Measurements from ENCODE around the gene USP49.

Gene USP49

DNA sequence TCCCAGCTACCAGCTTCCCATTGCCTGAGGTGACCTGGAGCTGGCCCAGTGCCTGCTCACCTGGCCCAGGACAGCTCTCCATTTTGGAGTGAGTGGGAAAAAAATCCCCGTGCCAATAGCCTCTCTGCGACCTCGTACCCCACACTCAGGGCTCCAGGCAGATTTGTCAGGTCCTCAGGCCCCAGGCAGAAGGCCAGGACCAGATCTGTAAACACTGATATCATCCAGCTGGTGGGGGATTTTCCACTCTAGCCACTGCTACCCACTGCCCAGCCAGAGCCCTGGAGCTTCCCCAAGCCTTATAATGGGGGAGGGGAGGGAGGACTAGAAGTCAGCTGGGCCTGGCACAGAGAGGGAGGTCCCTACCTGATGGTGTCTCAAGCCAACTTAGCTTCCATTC, 146.6 kb downstream of the USP49 start:
- DNase-seq, result no peak

DNA sequence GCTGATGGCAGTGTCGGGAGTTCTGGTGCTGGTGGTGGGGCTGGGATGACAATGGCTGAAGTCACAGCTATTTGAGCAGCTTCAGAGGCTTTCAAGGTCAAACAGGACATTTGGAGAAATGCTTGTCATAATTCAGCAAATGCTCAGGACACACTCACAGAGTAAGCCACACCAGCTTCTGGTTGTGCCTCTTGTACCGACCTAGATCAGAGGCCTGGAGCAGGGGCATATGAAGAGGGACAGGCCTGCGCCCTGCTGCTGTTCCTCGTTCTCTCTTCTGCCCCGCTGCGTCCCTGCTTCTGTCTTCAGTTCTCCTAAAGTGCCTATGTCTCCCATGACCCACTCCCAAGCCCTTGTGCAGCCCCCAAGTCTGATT, 147.1 kb downstream of the USP49 start:
- no peak for DNase-seq

DNA sequence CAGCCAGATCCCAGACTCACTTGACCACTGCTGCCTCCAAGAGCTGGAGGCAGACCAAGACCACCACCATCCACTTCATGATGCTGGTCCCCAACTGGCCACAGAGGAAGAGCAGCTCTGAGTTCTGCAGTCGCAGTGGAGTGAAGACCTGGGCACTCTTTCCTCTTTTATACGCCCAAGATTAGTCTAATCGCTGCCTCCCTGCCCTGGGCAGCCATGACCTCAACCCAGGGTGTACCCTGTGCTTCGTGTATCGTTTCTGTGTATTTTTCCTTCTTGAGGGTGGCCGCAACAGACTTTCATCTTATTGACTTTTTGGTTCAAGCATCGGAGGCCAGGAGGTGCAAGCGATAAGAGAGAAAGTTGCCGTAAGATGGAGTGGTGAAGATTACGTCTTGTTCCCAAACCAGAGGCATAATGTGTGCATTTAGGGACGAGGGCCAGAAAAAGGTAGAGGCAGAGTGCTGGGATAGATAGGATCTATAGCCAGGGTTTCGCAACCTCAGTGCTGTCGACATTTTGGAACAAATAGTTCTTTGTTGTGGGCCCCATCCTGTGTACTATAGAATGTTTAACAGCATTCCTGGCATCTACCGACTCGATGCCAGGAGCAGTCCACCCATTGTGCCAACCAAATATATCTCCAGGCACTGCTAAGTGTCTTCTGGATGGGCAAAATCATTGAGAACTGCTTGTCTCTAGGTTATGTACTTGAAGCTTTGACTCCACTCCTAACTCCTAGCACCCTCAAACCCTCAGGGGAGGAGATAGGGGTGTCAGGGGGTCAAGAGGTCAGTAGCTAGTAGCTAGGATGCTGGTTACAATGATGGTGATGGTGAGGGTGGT, 147.7 kb downstream of the USP49 start, which contains the start of gene PGC:
TSS of gene PGC (minus strand) at position 142 of the 846 bp plus-strand sequence. CDS start at position 79, 63 bp downstream.
- DNase-seq, result no peak

DNA sequence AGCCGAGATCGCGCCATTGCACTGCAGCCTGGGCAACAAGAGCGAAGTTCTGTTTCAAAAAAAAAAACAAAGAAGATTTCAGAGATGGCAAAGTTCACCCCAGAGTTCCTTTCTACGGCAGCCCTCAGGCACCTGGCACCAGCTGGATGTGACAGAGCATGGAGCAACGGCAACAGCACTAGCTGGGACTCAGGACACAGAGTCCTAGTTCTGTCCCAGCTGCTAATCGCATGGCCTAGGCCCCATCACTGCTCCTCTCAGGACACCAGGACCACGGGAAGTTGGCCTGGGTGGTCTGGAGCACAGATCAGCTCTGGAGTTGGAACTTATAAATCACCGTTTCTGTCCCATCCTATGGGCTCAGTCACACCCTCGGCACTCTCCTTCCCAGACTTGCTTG, 149.1 kb downstream of the USP49 start:
- DNase-seq, result no peak

DNA sequence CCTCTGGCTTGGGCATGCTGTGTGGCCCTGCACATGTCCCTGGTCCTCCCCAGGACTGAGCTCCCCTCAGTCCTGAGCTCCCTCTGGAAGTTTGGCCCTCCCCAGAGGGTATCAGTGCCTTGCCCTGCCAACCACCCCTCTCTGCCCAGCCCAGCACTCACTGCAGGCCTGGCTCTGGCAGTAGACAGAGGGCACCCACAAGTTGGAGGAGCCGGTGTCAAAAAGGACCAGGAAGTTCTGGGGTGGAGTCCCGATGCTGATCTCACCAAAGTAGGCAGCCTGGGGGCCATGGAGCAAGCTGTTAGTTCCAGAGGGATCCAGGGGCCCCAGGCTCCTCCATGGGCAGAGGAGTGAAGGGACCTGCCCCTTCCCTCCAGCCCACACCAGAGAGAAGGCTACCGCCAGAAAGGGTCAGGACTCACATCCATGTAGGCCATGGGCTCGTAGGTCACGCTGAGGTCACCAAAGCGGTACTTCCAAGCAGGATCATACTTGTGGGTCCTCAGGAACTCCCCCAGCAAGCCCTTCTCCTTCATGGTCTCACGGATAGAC, 150.9 kb downstream of the USP49 start:
- DNase-seq, result no peak

DNA sequence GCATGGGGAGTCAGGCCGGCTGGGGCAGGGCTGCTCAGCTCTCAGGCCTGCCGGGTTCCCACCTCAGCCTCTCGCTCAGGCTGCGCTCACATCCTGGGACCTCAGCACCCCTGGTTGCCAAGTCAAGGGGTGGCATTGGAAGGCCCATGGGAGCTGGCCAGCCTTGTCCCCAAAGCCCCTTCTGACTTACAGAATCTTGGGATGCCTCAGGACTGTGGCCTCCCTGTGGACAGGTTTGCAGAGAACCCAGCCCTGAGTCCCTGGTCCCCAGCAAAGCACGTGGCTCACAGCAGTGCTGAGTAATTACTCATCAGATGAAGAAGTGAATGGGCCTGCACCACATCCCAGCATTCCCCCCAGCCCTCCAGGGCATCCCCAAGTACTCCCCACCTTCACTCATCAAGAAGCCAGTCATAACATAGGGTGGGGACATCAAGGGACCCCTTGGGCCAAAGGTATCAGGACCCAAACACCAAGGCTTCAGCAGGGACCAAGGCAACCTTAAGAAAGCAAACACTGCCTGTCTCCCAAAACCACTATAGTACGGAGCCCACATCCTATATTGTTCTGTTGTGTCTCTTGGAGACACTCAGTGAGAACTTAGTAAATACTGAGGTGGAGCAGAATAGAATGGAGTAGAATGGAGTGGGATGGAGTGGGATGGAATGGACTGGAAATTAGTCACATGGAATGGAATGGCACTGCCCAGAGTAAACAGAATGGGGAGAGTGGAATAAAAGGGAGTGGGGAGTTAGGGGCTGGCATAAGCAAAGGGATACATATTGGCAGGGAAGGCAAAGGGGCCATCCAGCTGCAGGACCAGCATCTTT, 151.6 kb downstream of the USP49 start:
- DNase-seq, result no peak

DNA sequence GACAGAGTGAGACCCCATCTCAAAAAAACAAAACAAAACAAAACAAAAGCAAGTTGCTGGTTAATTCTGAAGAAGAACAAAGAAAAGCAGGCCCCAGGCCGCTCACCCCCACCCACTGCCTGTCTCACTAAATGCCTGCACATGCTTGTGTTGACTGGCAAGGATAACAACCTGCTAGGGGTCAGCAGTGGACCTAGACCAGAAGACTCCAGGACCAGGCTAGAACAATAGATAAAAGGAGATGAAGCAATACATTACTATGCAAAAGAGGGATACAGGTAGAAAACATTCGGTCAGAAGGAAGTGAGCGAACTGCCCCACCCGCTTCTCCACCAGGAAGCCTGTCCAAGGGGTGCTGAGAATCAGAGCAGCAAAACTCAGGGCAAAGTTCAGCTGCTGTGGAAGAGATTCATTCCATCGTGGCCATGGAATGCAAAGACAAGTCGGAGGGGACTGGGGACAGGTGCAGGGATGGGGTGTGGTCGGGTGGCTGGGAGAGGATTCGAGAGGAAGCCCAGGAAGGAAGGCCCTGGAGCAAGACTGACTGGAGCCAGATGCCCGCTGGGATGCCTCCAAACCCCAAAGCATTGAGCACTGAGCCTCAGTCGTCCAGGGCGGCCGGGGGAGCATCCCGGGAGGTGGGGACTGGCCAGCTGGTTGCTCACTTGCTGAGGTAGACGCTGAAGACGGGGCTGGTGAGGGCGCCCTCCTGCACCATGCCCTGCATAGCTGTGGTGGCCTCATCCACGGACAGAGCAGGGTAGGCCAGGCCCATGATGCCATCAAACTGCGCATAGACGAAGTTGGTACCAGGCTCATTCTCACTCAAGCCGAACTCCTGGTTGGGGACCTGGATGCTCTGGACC, 153.3 kb downstream of the USP49 start:
- DNase-seq, result no peak

DNA sequence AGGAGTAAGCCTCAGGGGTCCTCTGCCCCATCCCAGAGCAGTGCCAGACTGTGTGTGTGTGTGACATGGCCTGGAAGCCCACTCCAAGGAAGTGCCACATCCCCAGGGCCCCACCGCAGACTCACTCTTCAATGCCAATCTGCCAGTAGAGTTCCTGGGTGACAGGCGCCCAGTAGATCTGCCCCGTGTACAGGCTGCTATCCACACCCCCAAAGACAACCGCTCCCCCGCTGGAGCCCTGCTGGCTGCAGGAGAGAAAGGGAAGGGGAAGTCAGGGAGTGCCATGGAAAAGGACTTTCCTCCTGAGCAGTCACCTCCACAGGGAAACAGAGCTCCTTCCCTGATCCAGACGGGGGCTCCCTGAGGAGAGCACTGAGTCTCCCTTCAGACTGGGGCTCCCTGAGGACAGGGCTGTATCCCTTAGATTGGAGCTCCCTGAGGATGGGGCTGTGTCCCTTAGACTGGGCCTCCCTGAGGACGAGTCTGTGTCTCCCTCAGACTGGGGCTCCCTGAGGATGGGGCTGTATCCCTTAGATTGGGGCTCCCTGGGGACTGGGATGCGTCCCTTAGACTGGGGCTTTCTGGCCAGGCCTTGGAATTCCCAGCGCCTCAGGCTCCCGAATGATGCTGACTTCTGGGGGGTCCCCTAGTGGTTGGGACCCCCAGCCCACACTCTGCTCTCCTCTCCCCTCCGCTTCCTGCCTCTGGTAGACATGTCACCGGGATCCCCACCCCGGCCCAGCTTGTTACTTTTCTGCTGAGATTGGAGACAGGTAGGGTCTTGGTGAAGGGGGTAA, 154.6 kb downstream of the USP49 start:
- DNase-seq, result no peak

All from kidney glomerular epithelial cell (primary cell).